Stomach (tissue), 9 donors: Measurements from ENCODE around the gene COL11A2. TPM values are rescaled to one million over a fixed set of nuclear protein-coding genes. Genes with fewer than 3 reads are reported as not detected.
A peak's percentile ranks its signal among the peaks of the same experiment; 100 is the strongest.

ENCODE experiments used
- DNase-seq, 2 donors: peaks; one replicate each; pipeline versions ENCODE4 v3.0.0 to v3.0.0-alpha.2; 2013 to 2019
- H3K27ac ChIP-seq, 5 donors: fragments of 200-600 bp in 4 of 5; sonication (generic) in 4 of 5; one replicate each; pipeline ENCODE4 v1.5.1; 2013 to 2019; ENCODE audit warnings: mild to moderate bottlenecking in 1 of 5, moderate library complexity in 1 of 5
- H3K27me3 ChIP-seq, 3 donors: fragments of 200-600 bp; sonication (generic); one replicate each; pipeline ENCODE4 v1.5.1; 2017 to 2019; ENCODE audit warnings: mixed run types in 1 of 3
- H3K36me3 ChIP-seq, 4 donors: fragments of 200-600 bp; sonication (generic); 1 replicate in 3 of 4; 2 replicates in 1 of 4; pipeline ENCODE4 v1.5.1; 2016 to 2019
- H3K4me1 ChIP-seq, 4 donors: fragments of 200-600 bp; sonication (generic); one replicate each; pipeline ENCODE4 v1.5.1; 2016 to 2019
- H3K4me3 ChIP-seq, 4 donors: fragments of 200-600 bp; sonication (generic) in 3 of 4; one replicate each; pipeline ENCODE4 v1.5.1; 2016 to 2019; ENCODE audit warnings: mild to moderate bottlenecking in 1 of 4
- H3K9me3 ChIP-seq, 4 donors: fragments of 200-600 bp; sonication (generic); one replicate each; pipeline ENCODE4 v1.5.1; 2016 to 2019
- EP300 ChIP-seq: sonication (generic); formaldehyde crosslinking; IDR thresholded peaks from one replicate; pipeline ENCODE4 v1.6.1; 2017; ENCODE audit warnings: antibody characterized with exemption
- POLR2A ChIP-seq, 4 donors: fragments of 450-650 bp; IDR thresholded peaks; one replicate each; pipeline ENCODE4 v1.6.1; 2016; ENCODE audit warnings: antibody characterized with exemption in 4 of 4, control low read depth in 2 of 4, mild to moderate bottlenecking in 1 of 4, moderate library complexity in 1 of 4
- POLR2AphosphoS5 ChIP-seq, 3 donors: sonication (generic); formaldehyde crosslinking; IDR thresholded peaks; one replicate each; pipeline ENCODE4 v1.6.1; 2016; ENCODE audit warnings: antibody characterized with exemption in 3 of 3
- WGBS, 5 donors: extraction: QIAGEN DNeasy Blood & Tissue Kit in 3 of 5; methylation state at CpG; one replicate each; pipeline versions ENCODE4 v1.1.5 to v1.1.7; 2013 to 2018; 5-methylcytosine and 5-hydroxymethylcytosine counted together
- intact Hi-C: fragments of 100-400 bp; cut with DNase I; formaldehyde crosslinking; loops from one replicate; pipeline ENCODE4 v1.15.1; 2023; ENCODE audit warnings: low total_unique reads
- polyA plus RNA-seq, 3 donors: library from polyadenylated mRNA; stranded (reverse); fragments of 200-250 nt; gene quantifications; one replicate each; pipeline ENCODE4 v1.2.3, GENCODE V29; 2013
- total RNA-seq, 5 donors: library from RNA; depleted of rRNA; stranded (reverse); fragments of >200 nt; gene quantifications; one replicate each; pipeline versions ENCODE4 v1.1.0 to v1.2.3, GENCODE V29; 2014 to 2016
- TF ChIP-seq, protein P1 (sequence below), 7 experiments: fragments of 450-650 bp in 4 of 7; fragments of 200-600 bp in 3 of 7; sonication (generic) in 3 of 7; IDR thresholded peaks; one replicate each; pipeline ENCODE4 v1.5.1; 2016 to 2019; ENCODE audit warnings: antibody characterized with exemption in 7 of 7, control low read depth in 2 of 7, mild to moderate bottlenecking in 1 of 7
- donor health status: healthy with polysubstance abuse.
- donor health status: Bipolar disorder and iron deficiency.
- donor health status: healthy.

Gene COL11A2
- total and polyA plus RNA-seq, 8 donors = under 0.01 to 1.5 (median 0.87) TPM; not detected in 3

DNA sequence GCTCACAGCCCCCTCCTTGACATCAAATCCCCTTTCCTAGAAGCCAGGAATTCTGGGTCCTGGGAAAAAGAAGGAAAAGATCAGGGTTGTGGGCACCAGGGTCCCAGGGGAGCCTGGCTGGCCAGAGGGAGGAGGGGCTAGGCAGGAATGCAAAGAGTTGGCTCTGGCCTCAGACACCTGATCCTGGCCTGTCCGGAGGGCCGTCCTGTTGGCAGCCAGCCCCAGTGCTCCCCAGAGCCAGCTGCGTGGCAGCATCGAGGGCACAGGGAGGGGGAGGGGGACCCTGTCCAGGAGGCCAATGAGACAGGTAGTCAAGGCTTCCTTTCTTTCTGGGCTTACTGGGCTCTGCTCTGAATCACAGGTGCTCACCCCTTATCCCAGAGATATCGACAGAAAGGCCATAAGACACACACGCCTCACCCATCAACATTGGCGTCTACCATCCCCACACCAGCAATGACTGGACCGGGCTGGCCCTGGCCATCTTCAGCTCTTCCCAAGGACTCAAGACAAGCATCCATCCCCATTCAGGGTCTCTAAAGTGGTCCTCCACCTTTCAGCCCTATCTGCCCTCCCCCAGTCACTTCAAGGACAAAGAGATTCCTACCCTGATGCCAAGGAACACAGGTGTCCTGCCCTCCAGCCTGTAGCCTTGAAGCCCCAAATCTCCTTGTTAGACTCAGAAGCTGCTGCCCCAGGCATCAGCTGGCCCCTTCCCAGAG is 723 bp downstream of the COL11A2 start:
- TF ChIP-seq POLR2AphosphoS5 (IDR thresholded peaks at IDR 0.05) (no peak), EP300 (no peak), POLR2A (IDR thresholded peaks at IDR 0.05) (no peak)
- TF ChIP-seq, protein P1, sequence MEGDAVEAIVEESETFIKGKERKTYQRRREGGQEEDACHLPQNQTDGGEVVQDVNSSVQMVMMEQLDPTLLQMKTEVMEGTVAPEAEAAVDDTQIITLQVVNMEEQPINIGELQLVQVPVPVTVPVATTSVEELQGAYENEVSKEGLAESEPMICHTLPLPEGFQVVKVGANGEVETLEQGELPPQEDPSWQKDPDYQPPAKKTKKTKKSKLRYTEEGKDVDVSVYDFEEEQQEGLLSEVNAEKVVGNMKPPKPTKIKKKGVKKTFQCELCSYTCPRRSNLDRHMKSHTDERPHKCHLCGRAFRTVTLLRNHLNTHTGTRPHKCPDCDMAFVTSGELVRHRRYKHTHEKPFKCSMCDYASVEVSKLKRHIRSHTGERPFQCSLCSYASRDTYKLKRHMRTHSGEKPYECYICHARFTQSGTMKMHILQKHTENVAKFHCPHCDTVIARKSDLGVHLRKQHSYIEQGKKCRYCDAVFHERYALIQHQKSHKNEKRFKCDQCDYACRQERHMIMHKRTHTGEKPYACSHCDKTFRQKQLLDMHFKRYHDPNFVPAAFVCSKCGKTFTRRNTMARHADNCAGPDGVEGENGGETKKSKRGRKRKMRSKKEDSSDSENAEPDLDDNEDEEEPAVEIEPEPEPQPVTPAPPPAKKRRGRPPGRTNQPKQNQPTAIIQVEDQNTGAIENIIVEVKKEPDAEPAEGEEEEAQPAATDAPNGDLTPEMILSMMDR (IDR thresholded peaks at IDR 0.05) = no peak
- H3K36me3 ChIP-seq = peaks cover 26 to 28% (median 27%) of the 10 kb centered on the region in 4 donors
- no peaks in the 10 kb centered on the region for H3K9me3 ChIP-seq
- DNase-seq = peak in 1 of 2 donors; percentile 34
- H3K4me1 ChIP-seq = peaks cover 12 to 23% (median 17%) of the 10 kb centered on the region in 4 donors
- intact Hi-C loops = no loop called here
- 41 to 74% (median 46%) methylated on average over 4 to 8 of the region's 8 CpGs for WGBS, 5 donors
- no peak overlapping the region for H3K27ac ChIP-seq
- H3K27me3 ChIP-seq = peaks cover 0 to 41% (median 18%) of the 10 kb centered on the region in 3 donors
- H3K4me3 ChIP-seq = no peak overlapping the region

DNA sequence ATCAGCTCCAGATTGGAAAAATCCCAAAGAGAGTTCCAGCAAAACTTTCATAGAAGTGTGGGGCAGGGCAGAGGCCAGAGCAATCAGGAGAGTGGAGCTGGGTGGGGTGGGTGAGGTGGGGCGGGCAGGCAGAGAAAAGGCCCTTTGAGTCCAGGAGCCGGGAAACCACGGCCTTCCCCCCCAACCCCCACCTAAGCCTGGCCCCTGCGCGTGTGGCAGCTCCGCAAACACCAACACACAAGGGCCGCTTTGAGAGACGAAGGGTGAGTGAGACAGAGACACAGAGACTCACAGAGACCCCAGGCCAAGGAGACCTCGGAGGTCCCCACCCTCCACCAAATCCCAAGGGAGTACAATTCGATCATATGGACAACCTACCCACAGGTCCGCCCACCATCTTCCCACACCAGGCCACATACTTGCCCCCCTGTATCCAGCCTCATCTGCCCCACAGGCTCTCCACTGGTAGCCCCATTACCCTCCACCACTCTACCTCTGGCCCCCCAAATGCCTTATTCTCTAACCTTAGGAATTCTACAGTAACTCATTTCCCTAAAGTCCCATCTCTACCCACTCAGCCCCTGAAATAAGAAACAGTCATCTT is 1.7 kb downstream of the COL11A2 start:
- Histone ChIP-seq H3K4me3 (no peak overlapping the region), H3K27ac (no peak overlapping the region), H3K9me3 (no peaks in the 10 kb centered on the region), H3K4me1 (peaks cover 12 to 23% (median 17%) of the 10 kb centered on the region in 4 donors), H3K36me3 (peaks cover 17 to 18% (median 17%) of the 10 kb centered on the region in 4 donors), H3K27me3 (peaks cover 0 to 41% (median 18%) of the 10 kb centered on the region in 3 donors)
- intact Hi-C loops = no loop called here
- WGBS, 5 donors = 66 to 81% (median 72%) methylated on average over 9 to 11 of the region's 11 CpGs
- TF ChIP-seq POLR2A (IDR thresholded peaks at IDR 0.05) (no peak), POLR2AphosphoS5 (IDR thresholded peaks at IDR 0.05) (no peak), EP300 (no peak)
- TF ChIP-seq, protein P1 (IDR thresholded peaks at IDR 0.05) = no peak
- DNase-seq = no peak

DNA sequence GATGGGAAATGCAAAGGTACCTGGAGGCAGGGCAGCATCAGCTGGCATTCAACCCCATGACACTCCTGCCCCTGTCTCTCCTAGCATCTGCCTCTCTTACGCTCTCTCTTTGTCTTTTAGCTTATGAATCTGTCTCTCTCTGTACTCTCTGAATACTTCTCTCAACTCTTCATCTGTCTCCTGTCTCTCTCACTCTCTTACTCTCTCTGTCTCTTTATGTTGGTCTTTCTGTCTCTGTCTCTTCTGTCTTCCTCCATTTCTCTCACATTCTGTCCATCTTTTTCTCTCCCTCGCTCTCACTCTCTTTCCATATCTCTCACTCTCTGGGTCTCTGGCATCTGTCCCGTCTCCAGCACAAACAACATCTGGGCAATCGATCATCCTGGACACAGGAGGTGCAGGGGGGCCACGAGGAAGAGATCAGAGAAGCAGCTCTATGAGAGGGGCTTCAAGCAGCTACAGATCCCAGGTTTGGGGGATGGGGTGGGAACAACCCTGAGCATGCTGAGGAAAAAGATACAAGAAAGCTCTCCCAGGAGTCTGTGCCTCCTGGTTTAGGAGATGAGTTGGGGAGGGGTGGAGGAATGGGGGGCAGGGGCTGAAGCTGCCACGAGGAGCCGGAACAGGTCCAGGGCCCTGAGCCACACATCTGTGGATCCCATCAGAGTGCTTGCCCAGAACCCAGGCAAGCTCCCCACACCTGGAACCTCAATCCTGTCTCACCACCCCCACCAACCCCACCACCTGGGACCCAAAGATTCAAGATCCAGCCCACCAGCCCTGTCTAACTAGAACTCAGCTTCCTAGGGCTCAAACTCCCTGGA is 2.4 kb downstream of the COL11A2 start:
- intact Hi-C loops = no loop called here
- 55 to 75% (median 72%) methylated on average over 7 of the region's 7 CpGs for WGBS, 5 donors

More for the DNA sequence above, 2.4 kb downstream of the COL11A2 start:
- peaks cover 9 to 11% (median 10%) of the 10 kb centered on the region in 4 donors for H3K36me3 ChIP-seq
- DNase-seq = no peak
- H3K27ac ChIP-seq = no peak overlapping the region
- TF ChIP-seq EP300 (no peak), POLR2A (IDR thresholded peaks at IDR 0.05) (no peak), POLR2AphosphoS5 (IDR thresholded peaks at IDR 0.05) (no peak)
- TF ChIP-seq, protein P1 (IDR thresholded peaks at IDR 0.05) = no peak
- H3K27me3 ChIP-seq = peaks cover 0 to 47% (median 18%) of the 10 kb centered on the region in 3 donors
- peaks cover 12 to 23% (median 17%) of the 10 kb centered on the region in 4 donors for H3K4me1 ChIP-seq
- no peak overlapping the region for H3K4me3 ChIP-seq
- no peaks in the 10 kb centered on the region for H3K9me3 ChIP-seq
